ENCODE measurements around the gene IDUA.

DNA sequence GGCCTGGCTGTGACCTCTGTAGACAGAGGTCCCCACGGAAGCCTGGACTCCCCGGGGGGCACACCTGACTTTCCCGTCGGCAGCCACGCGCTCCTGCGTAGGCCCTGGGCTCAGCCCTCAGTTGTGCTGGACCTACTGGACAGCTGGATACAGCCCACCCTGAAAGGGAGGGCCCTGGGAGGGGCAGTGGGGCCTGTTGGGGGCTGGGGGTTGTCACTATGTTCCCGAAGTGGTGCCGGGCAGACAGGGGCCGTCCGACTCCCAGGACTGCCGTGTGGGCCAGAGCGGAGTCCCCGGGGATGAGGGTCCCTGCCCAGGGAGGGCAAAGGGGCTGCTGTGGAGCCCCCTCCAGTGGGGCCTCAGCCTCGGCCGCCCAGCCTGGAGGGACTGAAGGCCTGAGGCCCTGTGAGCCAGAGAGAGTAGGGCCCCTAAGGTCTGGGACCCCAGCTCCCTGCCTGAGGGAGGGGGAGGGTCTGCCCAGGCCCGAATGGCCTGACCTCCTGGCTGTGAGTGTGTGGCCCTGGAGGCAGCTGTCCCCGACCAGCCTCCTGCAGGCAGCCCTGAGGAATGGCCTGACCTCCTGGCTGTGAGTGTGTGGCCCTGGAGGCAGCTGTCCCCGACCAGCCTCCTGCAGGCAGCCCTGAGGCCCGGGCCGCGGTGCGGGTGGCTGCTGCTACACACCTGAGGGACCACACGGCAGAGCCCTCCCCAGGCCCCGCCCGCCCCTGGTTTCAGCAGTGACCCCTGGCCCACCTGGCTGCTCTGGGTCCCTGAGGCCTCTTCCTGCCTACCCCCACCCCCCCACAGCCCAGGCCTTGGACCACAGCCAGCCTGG lies 50.3 kb downstream of the IDUA start:
- no peak for TF ChIP-seq EZH2 (optimal IDR thresholded peaks at IDR 0.05; ENCODE audit: low read depth, low read length)
- TF ChIP-seq, protein P1, sequence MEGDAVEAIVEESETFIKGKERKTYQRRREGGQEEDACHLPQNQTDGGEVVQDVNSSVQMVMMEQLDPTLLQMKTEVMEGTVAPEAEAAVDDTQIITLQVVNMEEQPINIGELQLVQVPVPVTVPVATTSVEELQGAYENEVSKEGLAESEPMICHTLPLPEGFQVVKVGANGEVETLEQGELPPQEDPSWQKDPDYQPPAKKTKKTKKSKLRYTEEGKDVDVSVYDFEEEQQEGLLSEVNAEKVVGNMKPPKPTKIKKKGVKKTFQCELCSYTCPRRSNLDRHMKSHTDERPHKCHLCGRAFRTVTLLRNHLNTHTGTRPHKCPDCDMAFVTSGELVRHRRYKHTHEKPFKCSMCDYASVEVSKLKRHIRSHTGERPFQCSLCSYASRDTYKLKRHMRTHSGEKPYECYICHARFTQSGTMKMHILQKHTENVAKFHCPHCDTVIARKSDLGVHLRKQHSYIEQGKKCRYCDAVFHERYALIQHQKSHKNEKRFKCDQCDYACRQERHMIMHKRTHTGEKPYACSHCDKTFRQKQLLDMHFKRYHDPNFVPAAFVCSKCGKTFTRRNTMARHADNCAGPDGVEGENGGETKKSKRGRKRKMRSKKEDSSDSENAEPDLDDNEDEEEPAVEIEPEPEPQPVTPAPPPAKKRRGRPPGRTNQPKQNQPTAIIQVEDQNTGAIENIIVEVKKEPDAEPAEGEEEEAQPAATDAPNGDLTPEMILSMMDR (IDR thresholded peaks at IDR 0.05; ENCODE audit: low read length) = no peak
